Measurements from ENCODE around the gene PHC3.
"Not testable (repeated sequence)": the region's sequence is repeated elsewhere in the genome, so short reads cannot be mapped to it uniquely, and the experiment has no call there.

Gene PHC3

GRCh38 chr3:170128259-170128976 lies 53.1 kb downstream of the PHC3 start:
- no peak for DNase-seq

- DNase-seq = no peak
Measured at GRCh38 chr3:170117134-170117533, 64.4 kb downstream of the PHC3 start.

DNA sequence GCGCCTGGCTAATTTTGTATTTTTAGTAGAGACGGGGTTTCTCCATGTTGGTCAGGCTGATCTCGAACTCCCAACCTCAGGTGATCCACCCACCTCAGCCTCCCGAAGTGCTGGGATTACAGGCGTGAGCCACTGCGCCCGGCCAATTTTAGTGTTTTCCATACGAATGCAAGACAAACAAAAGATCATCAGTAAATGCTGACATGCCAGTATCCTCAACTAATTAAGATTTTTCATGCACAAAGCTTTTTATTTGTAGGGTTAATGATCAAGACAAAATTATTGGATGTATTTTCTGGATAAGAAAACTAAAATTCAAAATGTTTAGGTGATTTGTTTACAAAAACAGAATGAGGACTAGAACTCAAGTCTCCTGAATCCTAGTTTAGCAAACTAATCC lies 67.4 kb downstream of the PHC3 start:
- DNase-seq = not testable (repeated sequence)

- DNase-seq = no peak
Measured at GRCh38 chr3:170111147-170111771, 70.3 kb downstream of the PHC3 start.

GRCh38 chr3:170109579-170110293 lies 71.8 kb downstream of the PHC3 start:
- DNase-seq = no peak

DNA sequence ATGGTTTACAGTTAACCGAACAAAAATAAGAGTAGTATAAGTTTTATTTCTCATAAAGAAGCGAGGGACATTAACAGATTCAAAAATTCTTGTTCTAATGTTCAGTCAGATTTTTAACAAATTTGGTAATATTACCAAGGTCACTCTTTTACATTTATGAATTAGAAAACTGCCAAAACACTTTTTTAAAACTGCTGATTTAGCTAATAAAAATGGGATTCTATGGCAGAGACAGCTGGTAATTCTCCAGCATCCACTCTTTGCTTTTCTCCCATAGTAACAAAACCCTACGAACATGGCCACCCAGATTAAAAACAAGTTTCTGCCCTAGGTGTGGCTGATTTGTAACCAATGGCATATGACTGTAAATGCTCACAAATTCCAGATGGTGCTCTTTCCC lies 72.6 kb downstream of the PHC3 start:
- DNase-seq = no peak

- DNase-seq = no peak
Measured at GRCh38 chr3:170107941-170108340, 73.6 kb downstream of the PHC3 start.

DNA sequence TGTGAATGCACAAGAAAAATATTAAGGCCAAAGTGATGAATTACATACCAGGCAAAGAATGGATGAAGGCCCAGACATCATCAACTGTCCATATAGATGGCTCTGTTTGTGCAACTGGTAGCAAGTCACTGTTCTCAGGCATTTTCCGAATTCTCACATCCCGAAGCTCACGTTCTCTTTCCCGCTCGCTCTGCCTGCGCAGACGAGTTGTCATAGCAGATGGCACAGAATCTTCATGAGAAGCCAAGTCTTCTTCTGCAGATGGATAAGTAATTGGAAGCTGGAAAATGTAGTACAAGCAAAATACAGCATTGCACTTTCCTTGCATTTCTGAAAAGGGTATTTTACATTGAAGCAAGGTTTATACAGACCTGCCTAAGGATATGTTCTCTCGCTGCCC lies 79.1 kb downstream of the PHC3 start:
- no peak for DNase-seq

GRCh38 chr3:170100944-170101343 lies 80.6 kb downstream of the PHC3 start:
- DNase-seq = no peak

- no peak for DNase-seq
Measured at GRCh38 chr3:170098753-170099152, 82.8 kb downstream of the PHC3 start.

DNA sequence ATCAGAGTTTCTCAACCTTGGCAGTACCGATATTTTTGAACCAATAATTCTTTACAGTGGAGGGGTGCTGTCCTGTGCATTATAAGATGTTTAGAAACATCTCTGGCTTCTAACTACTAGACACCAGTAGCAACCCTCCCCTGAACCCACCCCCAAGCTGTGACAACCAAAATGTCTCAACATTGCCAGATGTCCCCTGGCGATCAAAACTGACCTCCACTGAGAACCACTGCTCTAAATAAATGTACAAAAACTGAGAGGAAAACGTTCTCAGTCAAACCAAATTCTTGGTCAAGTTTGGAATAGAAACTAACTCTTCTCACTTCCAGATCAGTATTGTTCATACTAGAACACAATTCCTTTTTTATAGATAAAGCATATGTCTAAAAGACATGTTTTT lies 85.2 kb downstream of the PHC3 start:
- DNase-seq = no peak

GRCh38 chr3:170095771-170096170 lies 85.8 kb downstream of the PHC3 start:
- no peak for DNase-seq

GRCh38 chr3:170092907-170093306 lies 88.6 kb downstream of the PHC3 start:
- DNase-seq = no peak

DNA sequence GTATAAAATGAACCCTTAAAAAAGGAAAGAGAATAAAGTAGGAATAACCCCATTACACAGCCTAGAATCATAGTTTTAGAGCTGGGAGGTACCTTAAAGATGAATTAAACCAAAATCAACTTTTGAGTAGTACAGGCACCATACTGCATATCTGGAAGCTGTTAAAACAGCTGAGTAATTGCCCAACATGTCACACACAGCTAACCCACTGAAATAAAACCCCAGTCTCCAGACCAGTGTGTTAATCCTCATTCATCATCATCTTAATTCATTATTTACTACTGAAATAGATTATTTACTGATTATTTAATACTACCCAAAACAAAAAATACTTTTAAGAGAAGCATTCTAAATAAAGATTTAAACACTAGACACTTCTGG lies 90.9 kb downstream of the PHC3 start:
- no peak for DNase-seq

DNA sequence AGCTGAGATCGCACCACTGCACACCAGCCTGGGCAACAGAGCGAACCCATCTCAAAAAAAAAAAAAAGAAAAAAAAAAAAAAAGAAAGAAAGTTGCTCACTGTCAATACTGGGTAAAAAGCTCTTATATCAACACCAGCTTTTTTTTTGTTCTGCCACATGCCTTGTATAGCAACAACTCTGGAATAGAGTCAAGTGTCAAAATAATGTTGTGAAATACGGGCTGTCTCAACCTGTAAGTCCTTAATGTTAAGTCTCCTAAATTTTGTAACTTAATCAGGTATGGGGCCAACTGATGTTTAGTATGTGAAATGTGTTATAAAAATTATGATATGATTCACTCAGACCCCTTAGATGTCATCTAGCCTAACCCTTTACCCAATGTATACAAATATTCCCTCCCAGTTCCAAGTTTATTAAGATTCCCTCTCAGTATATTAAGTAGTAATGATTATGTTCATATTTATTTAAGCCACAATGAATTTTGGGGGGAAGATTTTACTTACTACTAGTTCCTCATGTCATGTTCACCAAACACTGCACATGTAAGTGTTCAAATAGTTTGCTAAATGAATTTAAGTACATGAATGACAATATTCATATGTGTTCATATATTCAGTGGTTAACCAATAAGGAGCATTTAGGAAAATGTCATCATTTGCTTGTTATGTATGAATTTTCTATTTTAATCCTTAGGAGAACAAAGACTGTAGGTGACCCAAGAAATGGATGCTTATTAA lies 91.5 kb downstream of the PHC3 start:
- DNase-seq = no peak

- DNase-seq = no peak
Measured at GRCh38 chr3:170085396-170085795, 96.1 kb downstream of the PHC3 start.

DNA sequence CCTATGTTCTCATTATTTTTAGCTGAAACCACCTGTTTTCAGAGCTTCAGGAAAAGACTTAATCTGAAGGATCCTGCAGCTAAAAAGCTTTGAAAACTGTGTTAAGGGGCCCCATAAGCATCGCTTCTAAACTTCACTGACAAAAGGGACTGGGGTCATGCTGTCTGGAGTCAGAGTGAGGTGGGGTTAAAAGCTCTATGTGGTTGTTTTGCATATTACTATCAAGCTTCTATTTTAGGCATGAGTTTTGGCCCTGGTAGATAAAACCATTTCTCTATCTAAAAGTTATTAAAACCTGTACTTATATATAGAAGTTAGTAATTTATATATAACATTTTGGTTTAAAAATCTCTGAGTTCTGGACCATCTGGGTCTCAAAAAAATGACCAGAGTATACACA lies 98.2 kb downstream of the PHC3 start:
- DNase-seq = no peak

- DNase-seq = no peak
Measured at GRCh38 chr3:170081079-170081741, 100.3 kb downstream of the PHC3 start.

DNA sequence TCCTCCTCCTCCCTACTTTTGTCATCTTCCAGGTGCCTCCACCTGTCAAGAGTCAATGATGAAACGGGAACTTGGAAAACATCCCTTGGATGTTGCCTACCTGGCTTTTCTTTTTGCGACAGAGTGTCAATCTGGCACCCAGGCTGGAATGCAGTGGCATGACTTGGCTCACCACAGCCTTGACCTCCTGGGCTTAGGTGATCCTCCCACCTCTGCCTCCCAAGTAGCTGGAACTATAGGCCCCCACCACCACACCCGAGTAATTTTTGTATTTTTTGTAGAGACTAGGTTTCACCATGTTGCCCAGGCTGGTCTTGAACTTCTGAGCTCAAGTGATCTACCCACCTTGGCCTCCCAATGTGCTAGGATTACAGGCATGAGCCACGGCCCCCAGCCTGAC lies 100.9 kb downstream of the PHC3 start:
- DNase-seq = no peak

DNA sequence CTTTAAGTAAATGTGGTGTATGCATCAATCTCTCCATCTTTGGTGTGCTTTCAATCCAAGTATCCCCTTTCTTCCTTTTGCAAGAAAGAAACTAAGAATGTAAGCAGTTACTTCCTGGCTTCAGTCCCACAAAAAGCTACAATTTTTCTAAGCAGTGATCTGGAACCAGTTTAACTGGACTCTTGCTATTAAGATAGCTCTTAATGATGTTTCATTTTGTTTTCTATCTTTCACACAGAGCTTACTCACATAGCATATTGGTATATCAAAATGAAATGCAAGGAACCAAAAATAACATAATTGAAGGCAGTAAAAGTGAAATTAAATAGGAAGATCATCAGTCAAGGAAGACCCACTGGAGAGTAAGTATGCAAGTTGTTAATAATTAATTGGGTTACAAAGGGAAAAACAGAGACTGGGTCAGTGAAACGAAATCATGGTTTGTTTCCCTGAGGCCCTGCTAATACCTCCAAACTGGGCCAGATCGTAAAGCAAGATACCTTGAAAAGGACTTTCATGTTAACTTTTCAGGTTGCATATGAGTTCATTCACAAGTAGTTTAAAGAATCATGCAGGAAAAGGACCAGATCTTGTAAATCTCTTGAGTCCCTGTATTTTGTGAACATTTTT lies 101.9 kb downstream of the PHC3 start:
- no peak for DNase-seq

GRCh38 chr3:170078620-170079281 lies 102.8 kb downstream of the PHC3 start:
- no peak for DNase-seq

DNA sequence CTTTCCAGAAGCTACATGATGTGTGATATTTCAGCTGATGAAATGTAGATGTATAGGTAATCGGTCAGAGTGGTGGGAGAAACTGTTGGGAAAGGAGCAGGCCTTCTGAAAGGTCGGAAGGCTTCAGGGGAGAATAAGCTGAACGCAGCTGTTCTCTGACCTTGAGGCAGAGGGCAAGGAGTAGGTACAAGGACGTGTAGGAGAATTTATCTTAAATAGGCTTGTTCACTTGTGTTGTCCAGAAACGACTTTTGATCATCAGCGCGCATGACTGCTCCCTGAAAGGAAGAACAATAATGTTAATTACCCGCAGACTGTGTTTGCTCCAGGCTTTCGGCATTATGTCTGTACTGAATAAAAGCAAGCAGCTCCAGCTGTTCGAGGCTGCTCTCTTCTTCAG lies 104.2 kb downstream of the PHC3 start:
- DNase-seq = no peak
